Loucy (cell line): ENCODE data around the gene ADRM1.

Experiments
- H2AFZ ChIP-seq: fragments of 200-600 bp; sonication (generic); 2 replicates; pipeline ENCODE4 v1.6.0; 2016; ENCODE audit warnings: antibody characterized with exemption, mild to moderate bottlenecking, low read length, moderate library complexity
- H3F3A ChIP-seq: fragments of 200-600 bp; 2 replicates; pipeline ENCODE4 v1.6.0; 2016; ENCODE audit warnings: antibody characterized with exemption, low read depth, mild to moderate bottlenecking
- H3K27me3 ChIP-seq: fragments of 200-600 bp; sonication (generic); 2 replicates; pipeline ENCODE4 v1.6.1; 2014; ENCODE audit warnings: low read length, mild to moderate bottlenecking; ENCODE audit not compliant: insufficient read depth, poor library complexity, severe bottlenecking
- H3K36me3 ChIP-seq: fragments of 200-600 bp; sonication (generic); 2 replicates; pipeline ENCODE4 v1.6.1; 2016; ENCODE audit warnings: low read length; ENCODE audit not compliant: insufficient read depth
- H3K4me1 ChIP-seq: fragments of 200-600 bp; sonication (generic); 2 replicates; pipeline ENCODE4 v1.5.1; 2014; ENCODE audit warnings: low read length, mild to moderate bottlenecking; ENCODE audit not compliant: insufficient read depth, poor library complexity, severe bottlenecking
- H3K4me2 ChIP-seq: fragments of 200-600 bp; sonication (generic); 2 replicates; pipeline ENCODE4 v1.6.0; 2014; ENCODE audit warnings: antibody characterized with exemption, low read length, low read depth, mild to moderate bottlenecking; ENCODE audit not compliant: poor library complexity, severe bottlenecking
- H3K4me3 ChIP-seq: fragments of 200-600 bp; sonication (generic); 2 replicates; pipeline ENCODE4 v1.5.1; 2014; ENCODE audit warnings: low read length, mild to moderate bottlenecking, mixed read lengths; ENCODE audit not compliant: poor library complexity, severe bottlenecking
- H3K79me2 ChIP-seq: fragments of 200-600 bp; sonication (generic); 2 replicates; pipeline ENCODE4 v1.6.1; 2014; ENCODE audit warnings: low read length; ENCODE audit not compliant: insufficient read depth
- H3K9ac ChIP-seq: fragments of 200-600 bp; sonication (generic); 2 replicates; pipeline ENCODE4 v1.6.0; 2014; ENCODE audit warnings: mild to moderate bottlenecking, low read depth, low read length, moderate library complexity; ENCODE audit not compliant: poor library complexity, severe bottlenecking
- H3K9me2 ChIP-seq: fragments of 200-600 bp; sonication (generic); replicated peaks from 2 replicates; pipeline ENCODE4 v1.6.1; 2016; ENCODE audit warnings: low read depth, low read length, mixed read lengths
- H3K9me3 ChIP-seq: fragments of 200-600 bp; sonication (generic); 2 replicates; pipeline ENCODE4 v1.6.1; 2014; ENCODE audit warnings: mild to moderate bottlenecking, antibody characterized with exemption, low read length, low read depth; ENCODE audit not compliant: insufficient read depth
- H4K20me1 ChIP-seq: fragments of 200-600 bp; sonication (generic); 2 replicates; pipeline ENCODE4 v1.6.0; 2014; ENCODE audit warnings: antibody characterized with exemption, low read length, mild to moderate bottlenecking; ENCODE audit not compliant: insufficient read depth, poor library complexity, severe bottlenecking
- EZH2phosphoT487 ChIP-seq: fragments of 200-600 bp; IDR thresholded peaks from 2 replicates; pipeline ENCODE4 v1.6.1; 2018; ENCODE audit warnings: antibody characterized with exemption, mild to moderate bottlenecking, moderate library complexity, borderline replicate concordance
- TF ChIP-seq, protein P1 (sequence below): fragments of 200-600 bp; sonication (generic); conservative IDR thresholded peaks from 2 replicates; pipeline ENCODE4 v1.5.1; 2014; ENCODE audit warnings: mild to moderate bottlenecking, antibody characterized with exemption, low read length

ADRM1 gene

DNA sequence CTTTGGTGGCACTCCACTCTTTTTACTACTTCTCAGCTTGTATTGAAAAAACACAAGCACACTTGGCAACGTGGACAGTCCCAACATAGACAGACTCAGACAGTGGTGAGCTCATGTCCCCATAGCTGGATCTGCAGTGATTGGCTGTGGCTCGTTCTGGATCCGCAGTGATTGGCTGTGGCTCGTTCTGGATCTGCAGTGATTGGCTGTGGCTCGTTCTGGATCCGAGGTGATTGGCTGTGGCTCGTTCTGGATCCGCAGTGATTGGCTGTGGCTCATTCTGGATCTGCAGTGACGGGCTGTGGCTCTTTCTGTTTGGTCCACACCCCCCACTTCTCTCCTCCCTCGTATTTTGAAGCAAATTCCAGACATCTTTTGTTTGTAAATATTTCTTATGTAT, 36.5 kb upstream of the ADRM1 start:
- TF ChIP-seq EZH2phosphoT487, result no peak
- TF ChIP-seq, protein P1, sequence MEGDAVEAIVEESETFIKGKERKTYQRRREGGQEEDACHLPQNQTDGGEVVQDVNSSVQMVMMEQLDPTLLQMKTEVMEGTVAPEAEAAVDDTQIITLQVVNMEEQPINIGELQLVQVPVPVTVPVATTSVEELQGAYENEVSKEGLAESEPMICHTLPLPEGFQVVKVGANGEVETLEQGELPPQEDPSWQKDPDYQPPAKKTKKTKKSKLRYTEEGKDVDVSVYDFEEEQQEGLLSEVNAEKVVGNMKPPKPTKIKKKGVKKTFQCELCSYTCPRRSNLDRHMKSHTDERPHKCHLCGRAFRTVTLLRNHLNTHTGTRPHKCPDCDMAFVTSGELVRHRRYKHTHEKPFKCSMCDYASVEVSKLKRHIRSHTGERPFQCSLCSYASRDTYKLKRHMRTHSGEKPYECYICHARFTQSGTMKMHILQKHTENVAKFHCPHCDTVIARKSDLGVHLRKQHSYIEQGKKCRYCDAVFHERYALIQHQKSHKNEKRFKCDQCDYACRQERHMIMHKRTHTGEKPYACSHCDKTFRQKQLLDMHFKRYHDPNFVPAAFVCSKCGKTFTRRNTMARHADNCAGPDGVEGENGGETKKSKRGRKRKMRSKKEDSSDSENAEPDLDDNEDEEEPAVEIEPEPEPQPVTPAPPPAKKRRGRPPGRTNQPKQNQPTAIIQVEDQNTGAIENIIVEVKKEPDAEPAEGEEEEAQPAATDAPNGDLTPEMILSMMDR, result no peak
- H2AFZ ChIP-seq, result no peak overlapping the region
- no peaks in the 10 kb centered on the region for H3F3A ChIP-seq
- no peaks in the 10 kb centered on the region for H4K20me1 ChIP-seq
- H3K4me1 ChIP-seq, result no peaks in the 10 kb centered on the region
- H3K9me2 ChIP-seq, result no peaks in the 10 kb centered on the region
- no peaks in the 10 kb centered on the region for H3K27me3 ChIP-seq
- H3K36me3 ChIP-seq, result peaks cover 72% of the 10 kb centered on the region
- H3K9ac ChIP-seq, result no peak overlapping the region
- H3K4me2 ChIP-seq, result no peak overlapping the region
- no peaks in the 10 kb centered on the region for H3K79me2 ChIP-seq
- no peak overlapping the region for H3K4me3 ChIP-seq
- H3K9me3 ChIP-seq, result no peaks in the 10 kb centered on the region

DNA sequence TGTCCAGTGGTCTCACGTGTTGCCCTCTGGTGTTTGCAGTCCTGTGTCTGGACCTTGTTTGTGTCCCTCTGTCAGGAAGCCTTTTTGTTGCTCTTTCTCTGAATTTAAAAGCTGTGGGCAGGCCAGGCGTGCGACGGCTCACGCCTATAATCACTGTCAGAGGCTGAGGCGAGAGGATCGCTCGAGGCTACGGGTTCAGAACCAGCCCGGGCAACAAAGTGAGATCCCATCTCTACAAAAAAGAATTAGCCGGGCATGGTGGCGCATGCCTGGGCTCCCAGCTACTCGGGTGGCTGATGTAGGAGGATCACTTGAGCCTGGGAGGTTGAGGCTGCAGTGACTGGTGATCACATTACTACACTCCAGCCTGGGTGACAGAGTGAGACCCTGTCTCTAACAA, 35.9 kb upstream of the ADRM1 start:
- Histone ChIP-seq H2AFZ (no peak overlapping the region), H4K20me1 (no peaks in the 10 kb centered on the region), H3K9me3 (no peaks in the 10 kb centered on the region), H3K4me1 (no peaks in the 10 kb centered on the region), H3K4me2 (no peak overlapping the region), H3K79me2 (no peaks in the 10 kb centered on the region), H3K27me3 (no peaks in the 10 kb centered on the region), H3K36me3 (peaks cover 70% of the 10 kb centered on the region), H3K9me2 (no peaks in the 10 kb centered on the region), H3K9ac (no peak overlapping the region), H3F3A (no peaks in the 10 kb centered on the region), H3K4me3 (no peak overlapping the region)
- no peak for TF ChIP-seq EZH2phosphoT487
- TF ChIP-seq, protein P1, result no peak

DNA sequence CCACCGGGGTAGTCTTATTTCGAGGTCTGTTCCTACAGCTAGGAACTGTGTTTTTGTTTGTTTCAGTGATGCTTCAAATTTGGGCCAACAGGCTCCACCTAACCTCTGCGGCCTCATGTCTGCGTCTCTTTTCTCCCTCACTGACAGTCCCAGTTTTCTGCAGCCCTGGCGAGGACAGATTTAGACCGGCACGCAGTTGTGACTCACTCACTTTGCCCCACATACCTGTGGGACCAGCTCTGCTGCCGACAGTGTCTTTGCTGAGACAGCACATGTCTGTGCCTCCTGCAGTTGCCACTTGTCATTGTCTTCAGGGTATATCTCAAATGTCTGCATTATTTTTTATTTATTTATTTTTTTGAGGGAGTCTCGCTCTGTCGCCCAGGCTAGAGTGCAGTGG, 35.3 kb upstream of the ADRM1 start:
- Histone ChIP-seq H3K9me3 (no peaks in the 10 kb centered on the region), H3K36me3 (peaks cover 70% of the 10 kb centered on the region), H4K20me1 (no peaks in the 10 kb centered on the region), H3K4me2 (no peak overlapping the region), H3K79me2 (no peaks in the 10 kb centered on the region), H3K9ac (no peak overlapping the region), H3K4me3 (no peak overlapping the region), H3K9me2 (no peaks in the 10 kb centered on the region), H3K27me3 (no peaks in the 10 kb centered on the region), H2AFZ (no peak overlapping the region), H3F3A (no peaks in the 10 kb centered on the region), H3K4me1 (no peaks in the 10 kb centered on the region)
- TF ChIP-seq, protein P1, result no peak
- TF ChIP-seq EZH2phosphoT487, result no peak
